ENCODE measurements around the gene TKFC.
"Not testable (repeated sequence)": the region's sequence is repeated elsewhere in the genome, so short reads cannot be mapped to it uniquely, and the experiment has no call there.

TKFC gene

DNA sequence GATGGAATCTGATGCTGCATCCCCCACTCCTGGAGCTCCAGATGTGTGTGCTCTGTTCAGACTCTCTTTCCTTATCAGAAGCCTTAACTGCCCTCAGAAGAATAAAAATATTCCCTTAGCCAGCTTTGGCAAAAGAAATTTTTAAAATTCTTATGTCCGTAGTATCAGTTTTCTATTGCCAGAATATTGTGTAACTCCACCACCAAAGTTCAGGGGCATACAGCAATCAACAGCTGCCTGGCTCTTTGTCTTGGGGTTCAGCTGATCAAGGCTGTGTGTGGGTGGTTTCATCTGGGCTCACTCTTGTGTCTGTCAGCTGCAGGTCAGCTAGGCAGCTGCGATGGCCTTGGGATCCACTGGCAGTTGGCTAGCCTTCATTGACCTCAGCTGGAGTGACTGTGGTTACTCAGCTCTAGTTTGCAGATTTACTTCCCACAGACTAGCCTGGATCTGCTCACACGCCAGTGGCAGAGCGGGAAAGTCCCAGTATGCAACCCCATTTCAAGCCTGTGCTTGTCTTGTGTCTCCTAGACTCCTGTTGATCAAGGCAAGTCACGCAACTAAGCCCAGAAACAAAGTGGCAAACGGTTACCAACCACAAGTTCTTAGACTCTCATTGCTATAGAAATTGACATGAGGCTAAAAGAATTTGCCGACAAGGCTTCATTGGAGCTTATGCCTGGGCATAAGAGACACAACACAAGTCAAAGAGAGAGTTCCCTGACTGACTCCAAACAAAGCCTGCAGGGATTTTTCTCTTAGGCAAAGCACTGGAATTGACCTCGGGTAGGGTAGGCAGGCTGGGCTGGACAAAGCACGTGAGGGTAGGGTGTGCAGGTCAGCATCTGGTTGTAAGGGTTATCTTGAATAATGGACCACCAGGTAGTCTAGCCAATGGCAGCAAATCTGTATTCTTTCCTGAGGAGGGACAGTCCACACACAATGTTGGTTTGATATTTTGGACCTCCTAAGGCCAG lies 36.6 kb downstream of the TKFC start:
- no peak for DNase-seq

DNA sequence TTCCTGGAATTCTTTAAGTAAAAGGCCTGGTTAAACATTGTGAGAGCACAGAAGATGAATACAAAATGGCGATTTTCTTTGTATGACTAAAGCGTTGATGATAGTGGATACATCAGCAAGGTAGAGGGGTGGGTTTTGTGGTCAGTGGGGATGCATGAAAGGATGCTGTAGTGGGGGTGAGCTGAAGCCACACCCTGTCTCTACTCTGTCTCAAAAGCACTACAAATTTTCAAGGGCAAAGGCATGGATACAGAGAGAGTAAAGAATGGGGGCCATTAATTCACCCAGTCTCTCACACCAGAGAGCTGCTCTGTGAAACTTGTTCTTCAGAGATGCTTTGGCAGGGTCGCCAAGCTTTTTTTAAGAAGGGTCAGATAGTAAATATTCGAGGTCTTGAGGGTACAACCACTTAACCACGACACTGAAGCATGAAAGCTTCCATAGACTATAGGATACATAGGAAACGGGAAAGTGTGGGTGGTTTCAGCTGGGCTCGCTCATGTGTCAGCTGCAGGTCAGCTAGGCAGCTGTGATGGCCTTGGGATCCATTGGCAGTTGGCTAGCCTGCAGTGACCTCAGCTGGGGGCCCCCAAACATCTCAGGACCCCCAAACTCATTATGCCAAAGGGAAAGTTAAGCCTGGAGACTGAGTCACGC lies 37.4 kb downstream of the TKFC start:
- no peak for DNase-seq

DNA sequence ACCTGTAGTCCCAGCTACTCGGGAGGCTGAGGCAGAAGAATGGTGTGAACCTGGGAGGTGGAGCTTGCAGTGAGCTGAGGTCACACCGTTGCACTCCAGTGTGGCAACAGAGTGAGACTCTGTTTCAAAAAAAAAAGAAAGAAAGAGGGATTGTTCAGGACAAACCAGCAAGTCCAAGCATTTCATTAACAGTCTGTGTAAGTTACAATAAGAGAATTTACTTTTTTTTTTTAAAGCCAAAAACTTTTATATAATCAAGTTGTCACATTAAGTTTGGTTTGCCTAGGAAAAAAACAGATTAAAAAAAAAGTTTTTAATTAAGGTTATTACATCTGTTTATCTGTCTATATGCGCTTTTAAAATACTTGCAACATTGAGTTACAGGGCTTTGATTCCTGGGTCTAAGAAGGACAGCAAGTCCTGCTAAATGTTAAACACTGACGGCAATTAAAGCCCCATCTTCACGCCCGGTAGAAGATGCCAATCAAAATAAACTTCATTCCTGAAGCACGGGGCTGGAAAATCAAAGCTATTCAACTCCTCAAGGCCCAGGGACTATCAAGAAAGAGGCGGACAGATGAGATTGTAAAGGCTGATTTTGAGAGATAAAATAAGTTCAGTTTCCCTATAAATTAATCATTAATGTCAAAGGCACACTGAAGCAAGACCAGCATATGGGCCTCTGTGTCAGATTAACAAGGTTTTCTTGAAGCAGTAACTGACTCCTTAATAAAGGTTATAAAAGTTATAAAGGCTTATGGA lies 39.8 kb downstream of the TKFC start:
- no peak for DNase-seq

DNA sequence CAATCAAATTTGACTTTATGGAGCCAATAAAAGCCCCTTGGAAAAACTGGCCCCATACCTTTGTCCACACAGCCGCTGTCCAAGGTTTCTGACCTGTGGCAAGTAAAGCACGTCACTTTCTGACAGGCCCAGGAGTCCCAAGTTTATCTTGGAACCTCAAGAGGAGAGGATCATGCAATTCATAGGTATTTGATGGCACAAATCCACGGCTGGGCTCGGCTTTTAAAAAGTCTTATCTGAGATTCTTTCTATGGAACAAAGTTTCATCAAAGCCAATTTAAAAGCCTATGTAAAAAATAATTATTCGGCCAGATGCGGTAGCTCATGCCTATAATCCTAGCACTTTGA lies 42.7 kb downstream of the TKFC start:
- no peak for DNase-seq

DNA sequence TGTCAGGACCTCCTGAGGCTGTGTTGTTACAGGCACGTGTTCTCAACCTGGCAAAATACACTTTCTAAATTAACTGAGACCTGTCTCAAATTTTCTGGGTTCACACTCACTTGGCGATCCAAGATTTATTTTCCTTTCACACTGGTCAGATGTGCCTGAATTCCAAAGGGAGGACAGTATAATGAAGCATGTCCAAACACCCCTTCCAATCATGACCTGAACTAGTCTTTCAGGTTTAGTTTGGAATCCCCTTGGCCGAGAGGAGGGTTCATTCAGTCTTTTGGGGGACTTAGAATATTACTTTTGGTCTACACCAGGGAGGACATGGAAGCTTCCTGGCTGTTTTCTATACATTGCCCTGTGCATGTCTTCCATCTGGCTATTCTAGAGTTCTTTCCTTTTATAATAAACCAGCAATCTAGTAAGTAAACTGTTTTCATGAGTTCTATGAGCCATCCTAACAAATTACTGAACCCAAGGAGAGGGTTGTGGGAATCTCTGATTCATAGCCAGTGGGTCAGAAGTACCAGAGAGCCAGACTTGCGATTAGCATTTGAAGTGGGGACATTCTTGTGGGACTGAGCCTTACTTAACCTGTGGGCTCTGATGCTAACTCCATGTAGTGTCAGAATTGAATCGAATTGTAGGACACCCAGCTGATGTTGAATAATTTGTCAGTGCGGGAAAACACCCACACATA lies 44.6 kb downstream of the TKFC start:
- no peak for DNase-seq

DNA sequence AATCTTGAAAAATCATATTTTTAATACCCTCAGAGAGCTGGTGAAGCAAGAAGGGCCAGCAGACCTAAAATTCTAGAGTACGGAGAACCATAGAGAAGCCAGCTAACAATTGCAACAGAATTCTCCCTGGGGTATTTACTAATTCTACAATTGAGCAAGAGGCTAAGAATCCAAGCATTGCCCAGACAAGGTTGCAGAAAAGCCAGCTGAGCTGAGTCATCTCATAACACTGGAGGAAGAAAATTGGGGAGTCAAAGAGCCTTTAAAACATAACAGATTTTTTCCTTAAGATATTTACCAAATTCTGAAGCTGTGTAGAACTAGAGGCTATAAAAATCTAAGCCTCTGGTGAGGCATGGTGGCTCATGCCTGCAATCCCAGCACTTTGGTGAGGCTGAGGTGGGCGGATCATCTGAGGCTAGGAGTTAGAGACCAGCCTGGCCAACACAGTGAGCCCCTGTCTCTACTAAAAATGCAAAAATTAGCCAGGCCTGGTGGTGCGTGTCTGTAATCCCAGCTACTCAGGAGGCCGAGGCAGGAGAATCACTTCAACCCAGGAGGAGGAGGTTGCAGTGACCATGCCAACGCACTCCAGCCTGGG lies 45.8 kb downstream of the TKFC start:
- DNase-seq, result no peak

DNA sequence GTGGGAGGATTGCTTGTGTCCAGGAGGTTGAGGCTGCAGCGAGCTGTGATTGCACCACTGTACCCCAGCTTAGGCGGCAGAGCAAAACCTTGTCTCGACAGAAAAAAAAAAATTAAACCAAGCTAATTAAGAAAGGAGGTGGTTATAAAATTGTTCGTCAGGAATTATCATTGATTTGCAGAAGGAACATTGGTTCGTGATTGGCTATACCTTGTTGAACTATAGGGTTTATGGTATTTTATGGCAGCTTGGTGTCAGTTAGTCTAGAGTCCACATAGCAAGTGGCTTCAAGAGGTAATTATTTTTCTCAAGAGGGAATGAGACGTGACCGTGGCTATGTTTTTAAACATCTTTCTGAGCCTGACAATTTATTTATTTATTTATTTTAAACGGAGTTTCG lies 47.9 kb downstream of the TKFC start:
- DNase-seq, result no peak

DNA sequence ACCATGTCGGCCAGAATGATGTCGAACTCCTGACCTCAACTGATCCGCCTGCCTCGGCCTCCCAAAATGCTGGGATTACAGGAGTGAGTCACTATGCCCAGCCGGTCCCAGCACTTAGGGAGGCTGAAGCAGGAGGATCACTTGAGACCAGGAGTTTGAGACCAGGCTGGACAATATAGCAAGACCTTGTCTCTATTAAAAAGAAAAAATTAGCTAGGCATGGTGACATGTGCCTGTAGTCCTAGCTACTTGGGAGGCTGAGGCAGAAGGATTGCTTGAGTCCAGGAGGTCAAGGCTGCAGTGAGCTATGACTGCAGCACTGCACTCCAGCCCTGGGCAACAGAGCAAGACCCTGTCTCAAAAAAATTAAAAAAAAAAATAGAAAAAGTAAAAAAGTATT lies 50.8 kb downstream of the TKFC start:
- not testable (repeated sequence) for DNase-seq

DNA sequence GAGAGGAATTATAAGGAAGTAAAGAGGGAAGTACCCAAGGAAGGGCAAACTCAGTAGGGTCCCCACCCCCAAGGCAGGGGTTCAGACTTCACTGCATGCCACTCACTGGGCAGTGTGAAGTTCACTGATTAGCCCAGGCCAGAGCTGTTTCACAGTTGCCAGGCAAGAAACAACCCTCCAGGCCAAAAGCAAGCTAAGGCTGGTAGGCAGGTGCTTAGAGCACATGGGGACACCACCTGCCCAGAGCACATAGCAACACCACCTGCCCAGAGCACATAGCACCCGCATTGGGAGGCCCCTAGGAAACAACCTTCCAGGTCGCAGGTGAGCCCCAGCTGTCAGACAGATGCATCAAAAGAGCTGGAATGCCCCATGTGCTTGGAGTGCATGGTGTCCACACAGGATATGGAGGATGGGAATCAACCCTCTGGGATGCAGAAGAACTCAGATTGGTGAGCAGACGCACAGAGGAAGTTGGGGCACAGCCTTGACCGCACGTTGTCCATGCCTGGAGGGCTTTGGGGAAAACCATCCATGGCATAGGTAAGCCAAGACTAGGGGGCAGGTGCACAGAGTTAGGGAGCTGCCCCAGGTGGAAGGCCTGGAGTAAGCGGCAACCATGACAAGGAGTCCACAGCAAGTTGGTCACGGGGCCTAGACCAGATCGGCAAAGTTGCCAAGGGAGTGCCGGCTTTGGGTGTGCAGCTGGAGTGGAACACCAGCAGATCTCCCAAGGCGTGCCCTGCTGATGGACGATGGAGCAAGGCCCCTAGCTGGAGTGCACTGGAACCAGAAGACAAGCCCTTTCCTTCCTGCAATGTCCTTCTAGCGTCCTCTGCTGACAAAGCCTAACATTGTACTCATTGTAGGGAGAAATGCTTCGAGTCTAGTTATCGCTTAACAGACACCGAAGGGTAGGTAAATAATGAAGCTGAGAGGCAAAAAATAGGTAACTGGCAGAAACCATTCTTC lies 51.5 kb downstream of the TKFC start:
- DNase-seq, result no peak

DNA sequence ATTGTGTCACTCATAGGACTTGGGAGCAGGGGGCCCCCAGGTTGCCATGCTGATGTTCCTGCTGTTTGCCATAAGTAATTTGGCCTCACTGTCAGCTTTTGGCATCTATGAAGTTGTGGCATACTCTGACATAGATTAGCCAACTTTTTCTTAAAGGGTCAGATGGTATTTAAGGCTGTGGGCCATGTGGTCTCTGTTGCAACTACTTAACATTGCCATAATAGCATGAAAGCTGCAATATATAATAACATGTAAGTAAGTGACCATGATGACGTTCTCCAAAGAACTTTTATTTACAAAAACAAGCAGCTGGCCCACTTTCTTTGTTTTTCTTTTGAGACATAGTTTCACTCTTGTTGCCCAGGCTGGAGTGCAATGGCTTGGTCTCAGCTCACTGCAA lies 57.1 kb downstream of the TKFC start:
- DNase-seq, result no peak

DNA sequence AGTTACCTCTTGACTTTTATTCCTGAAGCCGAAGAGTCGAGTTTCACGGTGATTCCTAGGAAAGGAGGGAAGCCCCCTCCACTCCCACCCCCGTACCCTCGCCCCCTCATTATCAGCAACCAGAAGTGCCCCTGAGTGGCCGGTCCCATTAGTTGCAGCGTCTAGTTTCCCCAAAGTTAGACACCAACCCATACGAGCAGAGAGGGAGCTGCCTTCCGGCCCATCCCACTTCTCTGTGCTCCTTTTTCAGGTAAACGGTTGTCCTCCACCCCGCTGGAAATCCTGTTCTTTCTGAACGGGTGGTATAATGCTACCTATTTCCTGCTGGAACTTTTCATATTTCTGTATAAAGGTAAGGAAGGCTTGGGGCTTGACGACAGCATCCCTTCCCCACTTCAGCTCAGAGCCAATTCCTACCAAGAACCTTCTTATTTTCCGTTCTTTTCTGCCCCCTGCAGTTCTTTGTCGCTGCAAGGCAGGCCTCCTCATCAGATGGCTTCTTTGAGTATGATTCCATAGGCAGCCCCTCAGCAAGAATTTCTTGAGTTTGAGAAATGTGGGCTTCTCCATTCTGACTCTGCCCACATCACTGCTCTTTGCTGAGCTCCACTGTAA lies 60.1 kb downstream of the TKFC start:
- no peak for DNase-seq
